Kidney (tissue), 14 donors: ENCODE data around the gene DESI1. TPM values are rescaled to one million over a fixed set of nuclear protein-coding genes. Genes with fewer than 3 reads are reported as not detected.

ENCODE experiments used
- DNase-seq, 5 donors: peaks; one replicate each; pipeline ENCODE4 v3.0.0-alpha.2; 2013 to 2020
- FAIRE-seq: peaks from 2 replicates; lab custom pipeline; 2012; peaks lifted over from hg19 to GRCh38; lab: Jason Lieb, UNC
- H3K27ac ChIP-seq, 2 donors: one replicate each; pipeline ENCODE4 v1.7.0; 2013; ENCODE audit warnings: low read depth in 2 of 2, low read length in 2 of 2, inconsistent platforms in 1 of 2
- H3K27me3 ChIP-seq: one replicate; pipeline ENCODE4 v1.7.1; 2013; ENCODE audit warnings: low read length, inconsistent platforms; ENCODE audit not compliant: control insufficient read depth, insufficient read depth
- H3K36me3 ChIP-seq, 3 donors: one replicate each; pipeline versions ENCODE4 v1.7.0 to v1.7.1; 2013; ENCODE audit warnings: low read length in 3 of 3, control low read depth in 1 of 3, inconsistent platforms in 1 of 3; ENCODE audit not compliant: insufficient read depth in 3 of 3, control insufficient read depth in 2 of 3
- H3K4me1 ChIP-seq, 3 donors: one replicate each; pipeline versions ENCODE4 v1.7.0 to v1.7.1; 2013; ENCODE audit warnings: low read length in 3 of 3, inconsistent platforms in 1 of 3, low read depth in 1 of 3; ENCODE audit not compliant: control insufficient read depth in 2 of 3, insufficient read depth in 2 of 3
- H3K4me3 ChIP-seq, 3 donors: one replicate each; pipeline versions ENCODE4 v1.7.0 to v1.8.1; 2013; ENCODE audit warnings: low read length in 3 of 3, control low read depth in 1 of 3, inconsistent platforms in 1 of 3
- H3K9ac ChIP-seq, 3 donors: one replicate each; pipeline versions ENCODE4 v1.7.0 to v1.7.1; 2013; ENCODE audit warnings: low read length in 3 of 3, control low read depth in 1 of 3, inconsistent platforms in 1 of 3
- H3K9me3 ChIP-seq, 3 donors: one replicate each; pipeline versions ENCODE4 v1.7.0 to v1.7.1; 2013; ENCODE audit warnings: low read length in 3 of 3, control low read depth in 1 of 3, inconsistent platforms in 1 of 3; ENCODE audit not compliant: control insufficient read depth in 2 of 3, insufficient read depth in 1 of 3
- CTCF ChIP-seq: IDR thresholded peaks from 3 replicates; pipeline ENCODE4 v1.5.1; 2012; ENCODE audit warnings: mild to moderate bottlenecking, moderate library complexity, borderline replicate concordance; ENCODE audit not compliant: insufficient read depth; ENCODE audit errors: extremely low read depth
- intact Hi-C: fragments of 100-400 bp; cut with DNase I; formaldehyde crosslinking; loops from one replicate; pipeline ENCODE4 v1.11.1; 2022
- polyA plus RNA-seq: library from polyadenylated mRNA; stranded (reverse); fragments of 350-450 nt; fragmentation: Illumina TruSeq; extraction: RNeasy Lipid Tissue Mini Kit (QIAGEN cat#74804); gene quantifications from one replicate; pipeline ENCODE4 v1.2.3, GENCODE V29; 2014; ENCODE audit warnings: low read depth, low replicate concordance; ENCODE audit not compliant: insufficient read depth
- total RNA-seq: library from RNA; stranded (reverse); fragmentation: NEBNext Ultra II Directional; extraction: Animal tissue kit (Norgen Biotek cat#: 25700); gene quantifications from one replicate; pipeline ENCODE4 v1.2.1, GENCODE V29; 2021
- donor health status: control.
- donor health status: control.
- donor health status: control.
- donor health status: control.
- donor health status: control.
- donor health status: DM: yes; HTN: yes; CAD: no.
- donor health status: Normal renal cell carcinoma (clear cell type).

Gene DESI1
- total and polyA plus RNA-seq, 2 donors from 2014 or later = 28.6 to 29.1 TPM

GRCh38 chr22:41587347-41587723, 33.5 kb downstream of the DESI1 start:
- H3K4me3 ChIP-seq = peak overlapping the region in 1 of 3 donors; percentile 15
- no peak for DNase-seq

GRCh38 chr22:41585898-41586297, 34.9 kb downstream of the DESI1 start:
- no peak for DNase-seq
- no peak overlapping the region for H3K9ac ChIP-seq
- peaks cover 0 to 17% (median 4%) of the 10 kb centered on the region in 3 donors for H3K36me3 ChIP-seq
- TF ChIP-seq CTCF = no peak
- H3K4me3 ChIP-seq = no peak overlapping the region
- no peaks in the 10 kb centered on the region for H3K27me3 ChIP-seq
- intact Hi-C loops = no loop called here
- FAIRE-seq = no peak
- H3K9me3 ChIP-seq = no peaks in the 10 kb centered on the region
- H3K4me1 ChIP-seq = peaks cover 0 to 15% (median 4%) of the 10 kb centered on the region in 3 donors
- H3K27ac ChIP-seq = no peak overlapping the region

More at GRCh38 chr22:41587347-41587723, 33.5 kb downstream of the DESI1 start:
- intact Hi-C loops = no loop called here
- TF ChIP-seq CTCF = no peak
- Histone ChIP-seq H3K27me3 (no peaks in the 10 kb centered on the region), H3K9ac (peak overlapping the region in 2 of 3 donors; percentile 4 to 48), H3K4me1 (peaks cover 0 to 15% (median 4%) of the 10 kb centered on the region in 3 donors), H3K36me3 (peaks cover 0 to 16% (median 4%) of the 10 kb centered on the region in 3 donors), H3K27ac (peak overlapping the region; percentile 65 to 69), H3K9me3 (no peaks in the 10 kb centered on the region)
- FAIRE-seq = no peak

- intact Hi-C loops = no loop called here
- FAIRE-seq = no peak
- no peak overlapping the region for H3K27ac ChIP-seq
- H3K4me1 ChIP-seq = peaks cover 0 to 15% (median 4%) of the 10 kb centered on the region in 3 donors
- no peaks in the 10 kb centered on the region for H3K9me3 ChIP-seq
- no peaks in the 10 kb centered on the region for H3K27me3 ChIP-seq
- H3K4me3 ChIP-seq = no peak overlapping the region
- H3K9ac ChIP-seq = no peak overlapping the region
- no peak for DNase-seq
- no peak for TF ChIP-seq CTCF
- peaks cover 0 to 19% (median 4%) of the 10 kb centered on the region in 3 donors for H3K36me3 ChIP-seq
These were observed 36.0 kb downstream of the DESI1 start for GRCh38 chr22:41584881-41585280.

- Histone ChIP-seq H3K27me3 (no peaks in the 10 kb centered on the region), H3K9ac (peak overlapping the region in 1 of 3 donors; percentile 29), H3K9me3 (no peaks in the 10 kb centered on the region), H3K4me3 (no peak overlapping the region), H3K27ac (peak overlapping the region; percentile 54 to 55), H3K4me1 (peaks cover 0 to 7% (median 4%) of the 10 kb centered on the region in 3 donors), H3K36me3 (peaks cover 0 to 29% (median 8%) of the 10 kb centered on the region in 3 donors)
- no peak for FAIRE-seq
- no peak for DNase-seq
- no peak for TF ChIP-seq CTCF
- intact Hi-C loops = no loop called here
These were observed 38.1 kb downstream of the DESI1 start for GRCh38 chr22:41582694-41583093.
